Measurements from ENCODE around the gene TEAD4.

The TEAD4 gene

DNA sequence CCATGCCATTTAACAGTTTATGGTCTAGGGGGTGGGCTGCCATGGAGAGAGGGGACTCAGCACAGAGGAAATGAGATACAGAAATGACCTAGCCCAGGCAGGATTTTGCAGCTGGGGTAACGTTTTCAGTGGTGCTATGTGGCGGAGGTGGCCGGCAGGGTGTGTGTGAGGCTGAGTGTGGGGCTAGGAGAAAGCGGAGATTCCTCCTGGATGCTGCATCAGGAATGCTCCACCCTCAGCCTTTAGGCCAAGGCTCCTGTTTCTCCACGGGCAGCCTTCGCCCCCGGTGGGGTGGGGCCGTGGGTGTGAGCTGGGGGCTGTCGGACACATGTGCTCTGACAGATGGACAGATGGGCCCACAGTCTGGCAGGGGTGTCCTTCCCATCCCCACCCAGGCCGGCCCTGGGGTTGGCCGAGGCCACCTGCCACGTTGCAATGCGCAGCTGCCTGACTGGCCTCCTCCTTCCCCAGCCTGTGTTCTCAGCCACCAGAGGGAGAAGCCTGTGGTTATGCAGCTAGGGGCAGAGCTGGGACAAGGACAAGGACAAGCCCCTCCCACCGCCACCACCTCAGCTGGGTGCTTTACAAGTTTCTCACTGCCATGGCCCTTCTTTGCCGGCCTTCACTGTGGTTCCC is 44.3 kb downstream of the TEAD4 start:
- no peak for DNase-seq

DNA sequence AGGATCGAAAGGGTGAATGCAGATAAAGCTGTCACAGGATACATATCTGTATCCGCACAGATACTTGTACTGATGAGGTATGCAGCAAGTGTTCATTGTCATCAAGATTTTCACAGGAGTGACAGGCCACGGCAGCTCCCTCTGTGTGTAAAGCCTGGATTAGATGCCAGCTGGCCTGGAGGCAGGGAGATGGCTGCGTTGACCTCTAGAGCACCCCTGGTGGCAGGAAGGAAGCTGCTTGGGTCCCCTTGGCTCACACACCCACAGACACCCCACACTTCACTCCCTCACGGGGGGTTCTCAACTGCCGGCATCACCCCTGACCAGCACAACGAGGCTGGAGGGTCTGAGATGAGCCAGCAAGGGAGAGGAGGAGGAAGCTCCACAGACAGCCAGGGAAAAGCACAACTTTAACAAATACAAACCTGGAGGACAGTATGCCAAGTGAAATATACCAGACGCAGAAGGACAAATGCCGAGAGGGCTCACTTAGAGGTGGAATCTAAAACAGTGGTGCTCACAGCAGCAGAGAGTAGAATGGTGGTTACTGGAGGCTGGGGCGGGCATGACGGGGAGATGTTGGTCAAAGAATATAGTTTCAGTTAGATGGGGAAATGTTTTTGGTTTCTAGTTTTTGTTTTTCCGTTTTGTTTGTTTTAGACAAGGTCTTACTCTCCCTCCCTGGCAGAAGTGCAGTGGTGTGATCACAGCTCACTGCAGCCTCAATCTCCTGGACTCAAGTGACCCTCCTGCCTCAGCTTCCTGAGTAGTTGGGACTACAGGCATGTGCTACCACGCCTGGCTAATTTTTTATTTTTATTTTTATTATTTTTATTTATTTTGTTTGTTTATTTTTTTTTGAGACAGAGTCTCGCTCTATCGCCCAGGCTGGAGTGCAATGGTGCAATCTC is 45.7 kb downstream of the TEAD4 start:
- DNase-seq = no peak

DNA sequence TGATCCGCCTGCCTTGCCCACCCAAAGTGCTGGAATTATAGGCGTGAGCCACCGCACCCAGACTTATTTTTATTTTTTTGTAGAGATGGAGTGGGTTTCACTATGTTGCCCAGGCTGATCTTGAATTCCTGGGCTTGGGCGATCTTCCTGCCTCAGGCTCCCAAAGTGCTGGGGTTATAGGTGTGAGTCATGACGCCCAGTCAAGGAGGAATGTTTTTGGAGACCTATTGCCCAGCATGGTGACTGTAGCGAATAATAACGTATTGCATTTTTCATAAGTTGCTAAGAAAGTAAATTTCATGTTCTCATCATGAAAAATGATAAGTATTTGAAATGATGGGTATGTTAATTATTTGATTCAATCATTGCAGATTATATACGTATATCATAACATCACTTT is 46.5 kb downstream of the TEAD4 start:
- no peak for DNase-seq

DNA sequence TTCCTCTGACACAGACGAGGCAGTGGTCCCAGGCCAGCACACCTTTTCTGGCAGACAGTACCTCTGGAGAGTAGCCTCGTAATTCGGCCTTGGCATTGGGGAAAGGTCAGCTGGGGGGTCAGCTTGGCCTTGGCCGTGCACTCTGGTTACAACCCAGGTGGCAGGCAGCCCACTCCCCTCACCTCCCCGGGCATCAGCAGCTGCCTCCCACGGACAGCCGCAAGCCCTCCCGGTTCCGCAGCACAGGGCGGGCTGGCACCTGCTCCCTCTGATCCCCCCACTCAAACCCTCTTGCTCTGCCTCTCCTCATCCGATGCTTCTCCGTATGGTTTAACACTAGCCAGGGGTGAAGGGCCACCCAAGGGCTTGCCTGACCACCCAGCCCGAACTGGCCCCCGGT is 50.6 kb downstream of the TEAD4 start:
- no peak for DNase-seq

DNA sequence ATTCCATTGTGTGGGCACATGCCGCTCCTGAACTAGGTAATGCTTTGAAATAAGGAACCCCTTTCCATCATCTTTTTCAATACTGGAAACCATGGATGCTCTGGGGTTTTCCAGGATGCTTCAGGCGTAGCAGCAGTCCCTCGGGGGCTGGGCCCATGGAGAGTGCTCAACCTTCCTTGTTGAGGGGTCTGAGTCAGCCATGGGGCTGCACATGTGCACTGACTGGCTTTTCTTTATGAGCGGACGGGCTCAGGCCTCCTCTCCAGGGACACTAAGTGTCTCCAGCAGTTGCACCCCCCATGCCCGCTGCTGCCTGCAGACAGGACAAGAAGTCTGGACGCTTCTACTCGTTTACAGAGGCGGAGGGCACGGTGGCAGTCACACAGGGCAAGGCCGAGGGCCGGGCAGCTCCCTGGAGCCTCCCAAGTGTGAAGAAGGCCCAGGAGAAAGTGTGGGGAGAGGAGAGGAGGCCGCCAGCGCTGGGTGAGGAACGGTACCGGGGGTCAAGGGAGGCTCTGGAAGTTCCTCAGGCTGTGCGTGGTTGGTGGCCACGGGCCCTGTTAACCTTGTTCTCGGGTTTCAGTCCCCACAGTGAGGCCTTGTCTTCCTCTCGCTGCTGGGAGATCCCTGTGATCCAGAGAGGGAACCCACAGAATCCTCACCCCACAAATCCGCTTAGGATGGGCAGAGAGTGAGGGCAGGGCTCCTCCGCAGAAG is 51.2 kb downstream of the TEAD4 start:
- no peak for DNase-seq

DNA sequence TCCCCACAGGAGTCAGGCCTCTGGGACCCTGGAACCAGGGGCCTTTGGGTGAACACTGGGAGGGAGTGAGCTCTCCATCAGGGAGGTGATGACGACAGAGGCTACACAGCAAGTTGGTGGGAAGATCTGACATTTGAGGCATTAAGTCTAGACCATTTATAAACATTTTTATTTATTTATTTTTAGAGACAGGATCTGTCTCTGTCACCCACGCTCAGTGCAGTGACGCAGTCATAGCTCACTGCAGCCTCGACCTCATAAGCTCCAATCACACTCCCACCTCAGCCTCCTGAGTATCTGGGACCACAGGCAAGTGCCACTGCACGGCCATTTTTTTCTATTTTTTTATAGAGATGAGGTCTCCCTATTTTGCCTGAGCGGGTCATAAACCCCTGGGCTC is 53.6 kb downstream of the TEAD4 start:
- DNase-seq = no peak

DNA sequence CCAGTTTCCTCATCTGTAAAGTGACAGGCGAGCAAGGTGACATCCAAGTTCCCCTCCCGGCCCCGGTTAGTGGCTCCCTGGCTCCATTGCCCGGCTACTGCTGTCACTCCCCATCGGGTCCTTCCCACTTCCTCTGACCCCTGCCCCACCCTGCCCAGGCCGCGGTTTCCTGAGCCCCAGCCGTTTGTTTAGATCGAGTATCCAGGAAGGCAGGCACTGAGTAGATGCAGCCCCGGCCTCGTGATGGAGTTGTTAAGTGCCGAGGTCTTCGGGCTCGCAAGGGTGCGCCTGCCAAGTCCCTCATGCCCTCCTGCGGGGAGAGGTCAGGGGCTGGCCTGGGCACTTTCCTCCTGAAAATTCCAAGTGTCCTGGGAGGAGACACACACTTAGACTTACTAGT is 55.4 kb downstream of the TEAD4 start:
- DNase-seq = no peak

DNA sequence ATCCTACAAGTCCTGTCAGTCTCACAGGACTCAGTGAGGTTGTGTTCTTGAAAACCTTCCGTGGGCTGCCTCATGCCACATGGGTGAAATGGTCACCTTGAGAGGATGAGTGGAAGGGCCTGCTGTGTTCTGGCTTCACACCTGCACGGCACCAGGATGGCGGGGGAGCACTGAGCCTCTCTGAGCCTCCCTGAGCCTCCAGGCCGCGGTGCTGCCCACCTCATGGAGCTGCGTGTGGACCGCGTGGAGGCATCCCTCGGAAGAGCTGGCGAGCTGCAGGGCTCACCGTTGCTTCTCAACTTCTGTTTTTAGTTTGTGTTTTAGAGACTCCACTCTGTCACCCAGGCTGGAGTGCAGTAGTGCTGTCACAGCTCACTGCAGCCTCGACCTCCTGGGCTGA is 56.2 kb downstream of the TEAD4 start:
- no peak for DNase-seq

DNA sequence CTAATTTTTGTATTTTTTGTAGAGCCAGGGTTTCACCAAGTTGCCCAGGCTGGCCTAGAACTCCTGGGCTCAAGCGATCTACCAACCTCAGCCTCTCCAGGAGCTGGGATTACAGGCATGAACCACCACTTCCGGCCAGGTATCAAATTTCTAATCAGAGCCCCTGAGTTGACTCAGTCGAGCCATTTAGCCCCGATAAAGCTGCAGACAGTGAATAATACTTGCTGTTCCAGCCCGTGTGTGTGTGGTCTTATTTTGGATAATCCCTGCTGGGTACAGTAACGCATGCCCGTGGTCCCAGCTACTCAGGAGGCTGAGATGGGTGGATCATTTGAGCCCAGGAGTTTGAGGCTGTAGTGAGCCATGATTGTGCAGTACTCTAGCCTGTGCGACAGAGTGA is 57.0 kb downstream of the TEAD4 start:
- no peak for DNase-seq

DNA sequence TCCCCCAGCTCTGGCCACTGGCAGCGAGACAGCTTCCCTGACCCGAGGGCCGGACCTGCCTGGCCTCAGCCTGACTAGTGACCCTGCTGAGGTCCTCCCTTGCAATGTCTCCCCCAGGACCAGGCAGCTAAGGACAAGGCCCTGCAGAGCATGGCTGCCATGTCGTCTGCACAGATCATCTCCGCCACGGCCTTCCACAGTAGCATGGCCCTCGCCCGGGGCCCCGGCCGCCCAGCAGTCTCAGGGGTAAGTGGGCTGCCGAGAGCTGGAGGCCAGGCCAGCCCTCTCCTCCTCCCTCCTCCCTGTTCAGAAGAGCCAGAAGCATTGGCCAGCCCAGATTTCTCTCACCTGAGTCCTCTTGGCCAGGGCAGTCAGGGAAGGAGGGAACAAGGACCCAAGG is 58.1 kb downstream of the TEAD4 start:
- no peak for DNase-seq

DNA sequence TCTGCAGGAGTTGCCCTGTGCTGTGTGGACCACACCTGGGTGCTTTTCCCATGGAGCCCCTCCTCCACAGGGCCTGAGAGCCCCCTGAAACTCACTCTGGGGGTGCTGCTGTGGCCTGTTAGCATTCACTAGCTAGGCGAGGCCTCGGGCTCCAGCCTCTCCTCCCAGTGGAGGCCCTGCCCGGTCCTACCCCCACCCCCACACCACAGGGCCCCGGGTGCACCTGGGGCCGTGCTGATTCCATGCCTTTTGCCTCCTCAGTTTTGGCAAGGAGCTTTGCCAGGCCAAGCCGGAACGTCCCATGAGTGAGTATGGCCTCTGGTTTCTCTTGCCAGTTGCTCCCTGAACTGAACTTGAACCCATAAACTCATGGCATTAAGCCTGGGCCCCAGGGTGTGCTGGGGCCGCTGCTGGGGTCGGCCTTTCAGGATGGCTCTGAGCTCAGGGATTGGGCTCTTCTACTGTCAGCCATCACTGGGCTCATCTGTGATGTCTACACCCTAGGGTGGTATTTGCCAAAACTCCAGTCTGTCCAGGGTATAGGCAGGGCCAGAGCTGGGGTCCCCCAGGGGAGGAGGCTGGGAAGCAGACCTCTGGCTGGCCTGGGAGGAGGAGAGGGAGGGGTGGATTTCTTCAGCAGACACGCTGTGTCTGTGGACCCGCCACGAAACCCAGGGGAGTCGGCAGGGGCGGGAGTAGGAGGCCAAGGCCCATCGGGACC is 59.2 kb downstream of the TEAD4 start:
- DNase-seq = no peak

DNA sequence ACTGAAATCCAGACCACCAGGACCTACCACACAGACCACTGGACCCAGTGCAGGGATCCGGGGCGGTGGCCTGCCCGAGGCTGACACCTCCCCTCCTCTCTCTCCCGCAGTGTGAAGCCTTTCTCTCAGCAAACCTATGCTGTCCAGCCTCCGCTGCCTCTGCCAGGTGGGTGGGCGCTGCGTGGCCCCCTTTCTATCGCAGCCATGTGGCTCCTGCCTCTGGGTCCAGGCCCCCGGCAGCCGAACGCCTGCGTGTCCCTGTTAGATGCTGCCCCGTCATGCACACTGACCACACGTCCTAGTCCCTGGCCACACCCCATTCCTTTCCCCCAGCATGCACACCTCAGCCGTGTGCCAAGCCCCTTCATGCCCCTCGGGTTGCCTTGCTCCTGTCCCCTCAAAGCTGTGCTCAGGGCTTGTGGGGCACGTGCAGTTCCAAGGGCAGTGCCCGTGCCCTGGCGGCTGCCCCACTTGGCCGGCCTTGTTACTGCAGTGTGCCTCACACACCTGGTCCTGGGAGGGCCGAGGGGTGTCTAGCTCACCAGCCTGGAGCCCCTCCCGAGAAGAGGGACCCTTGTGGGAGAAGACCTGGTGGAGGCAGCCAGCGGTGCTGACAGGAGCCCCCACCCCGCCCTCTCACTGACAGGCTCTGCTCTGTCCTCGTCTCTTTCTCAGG is 59.9 kb downstream of the TEAD4 start:
- DNase-seq = no peak

DNA sequence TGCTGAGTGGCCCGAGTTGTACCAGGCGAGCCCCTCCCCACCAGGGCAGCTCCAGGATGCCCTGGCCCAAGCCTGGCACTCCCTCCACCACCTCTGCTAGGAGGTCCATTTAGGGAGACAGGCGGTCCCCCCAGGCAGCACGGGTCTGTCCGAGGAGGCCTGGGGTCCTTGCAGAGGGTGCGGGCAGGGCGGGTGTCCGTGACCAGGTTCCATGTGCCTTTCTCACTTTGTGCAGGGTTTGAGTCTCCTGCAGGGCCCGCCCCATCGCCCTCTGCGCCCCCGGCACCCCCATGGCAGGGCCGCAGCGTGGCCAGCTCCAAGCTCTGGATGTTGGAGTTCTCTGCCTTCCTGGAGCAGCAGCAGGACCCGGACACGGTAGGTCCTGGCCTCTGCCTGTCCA is 61.2 kb downstream of the TEAD4 start:
- DNase-seq = no peak

DNA sequence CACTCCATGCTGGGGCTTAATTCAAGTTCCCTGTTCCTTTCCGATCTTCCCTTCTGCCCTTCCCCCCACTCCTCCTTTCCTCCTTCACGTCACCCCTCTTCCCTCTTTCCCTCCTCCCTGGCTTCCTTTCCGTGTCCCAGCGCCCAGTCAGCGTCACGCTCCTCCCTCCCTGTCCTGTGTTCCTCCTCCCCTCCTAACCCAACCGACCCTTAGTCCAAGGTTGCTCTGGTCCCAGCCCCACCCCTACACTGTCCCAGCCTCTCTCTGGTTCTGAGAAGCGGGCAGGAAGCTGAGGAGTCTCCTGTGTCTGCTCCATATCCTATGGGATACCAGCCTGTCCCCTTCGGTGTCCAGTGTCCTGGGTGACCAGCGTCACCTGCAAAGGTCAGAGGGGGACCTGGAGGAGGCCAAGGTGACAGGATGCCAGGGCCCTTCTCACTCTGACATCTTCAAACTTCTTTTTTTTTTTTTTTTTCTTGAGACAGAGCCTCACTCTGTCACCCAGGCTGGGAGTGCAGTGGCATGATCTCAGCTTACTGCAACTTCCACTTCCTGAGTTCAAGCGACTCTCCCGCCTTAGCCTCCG is 61.7 kb downstream of the TEAD4 start:
- DNase-seq = no peak

DNA sequence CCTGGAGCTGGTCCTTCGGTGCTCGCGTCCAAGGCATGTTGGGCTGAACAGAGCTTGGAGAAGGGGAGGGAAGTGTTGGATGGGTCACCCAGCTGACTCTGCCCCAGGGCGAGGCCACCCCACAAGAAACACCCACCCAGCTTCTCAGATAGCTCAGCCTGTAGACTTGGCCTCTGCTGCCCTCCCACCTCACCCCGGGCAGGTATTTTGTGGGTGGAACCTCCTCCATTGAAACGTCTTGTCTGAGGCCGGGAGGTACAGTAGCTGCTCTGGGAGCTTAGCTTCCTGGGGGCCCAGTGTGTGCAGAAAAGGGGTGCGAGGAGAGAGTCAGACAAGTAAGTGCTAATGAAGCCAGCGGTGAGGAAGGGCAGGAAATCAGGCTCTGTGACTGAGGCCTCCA is 63.2 kb downstream of the TEAD4 start:
- no peak for DNase-seq

DNA sequence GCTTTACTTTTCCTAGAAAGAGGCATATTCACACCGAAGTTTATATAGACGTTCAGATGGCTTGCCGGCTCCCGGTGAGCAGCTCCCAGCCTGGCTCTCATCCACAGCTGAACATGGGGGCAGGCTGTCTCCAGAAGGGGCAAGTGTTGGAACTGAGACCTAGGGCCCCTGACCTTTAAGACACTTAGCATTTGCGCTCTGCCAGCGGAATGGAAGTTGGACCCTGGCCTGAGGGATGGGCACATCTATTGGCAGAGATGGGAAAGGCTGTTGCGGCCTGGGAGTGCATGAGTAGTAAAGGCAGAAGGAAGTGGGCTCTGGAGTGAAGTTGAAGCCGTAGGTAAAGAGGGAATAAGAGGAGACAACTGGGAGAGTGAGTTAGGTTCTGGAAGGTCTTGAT is 63.8 kb downstream of the TEAD4 start:
- DNase-seq = no peak

DNA sequence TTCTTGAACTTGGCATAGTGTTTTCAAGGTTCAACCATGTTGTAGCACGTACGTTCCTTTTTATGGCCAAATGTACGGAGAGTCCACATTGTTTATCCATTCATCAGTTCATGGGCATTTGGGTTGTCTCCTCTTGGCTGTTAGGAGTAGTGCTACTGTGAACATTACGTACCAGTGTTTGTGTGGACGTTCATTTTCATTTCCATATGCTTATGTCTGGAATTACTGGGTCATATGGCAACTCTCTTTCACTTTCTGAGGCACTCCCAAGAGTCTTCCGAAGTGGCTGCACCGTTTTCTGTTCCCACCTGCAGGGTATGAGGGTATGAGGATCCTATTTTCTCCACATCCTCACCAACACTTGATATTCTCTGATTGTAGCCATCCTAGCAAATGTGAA is 68.9 kb downstream of the TEAD4 start:
- DNase-seq = no peak

DNA sequence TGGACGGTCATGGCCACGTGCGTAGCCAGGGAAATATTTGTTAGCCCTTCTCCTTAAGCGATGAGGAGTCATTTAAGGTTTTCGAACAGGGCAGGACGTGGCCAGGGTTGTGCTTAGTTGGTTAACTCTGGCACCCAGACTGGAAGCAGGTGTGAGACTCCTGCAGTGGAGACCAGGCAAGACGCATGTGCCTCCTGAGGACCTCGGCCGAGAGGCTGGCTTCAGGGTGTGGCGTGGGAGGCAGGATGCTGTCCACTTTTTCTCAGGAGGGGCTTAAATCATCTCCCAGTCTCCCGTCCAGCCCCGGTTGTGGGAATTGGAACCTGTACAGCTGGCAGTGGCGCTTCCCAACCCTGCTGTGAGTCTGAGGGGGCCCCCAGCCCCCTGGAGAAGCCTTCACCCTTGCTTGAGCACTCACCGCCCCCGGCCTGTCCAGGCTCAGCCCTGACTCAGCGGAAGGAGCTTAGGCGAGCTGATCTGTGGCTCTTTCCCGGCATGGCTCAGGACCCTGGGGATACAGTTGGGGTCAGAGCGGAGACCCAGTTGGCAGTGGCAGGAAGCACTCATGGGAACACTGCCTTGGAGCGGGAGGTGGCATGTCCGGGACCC is 71.7 kb downstream of the TEAD4 start:
- no peak for DNase-seq

DNA sequence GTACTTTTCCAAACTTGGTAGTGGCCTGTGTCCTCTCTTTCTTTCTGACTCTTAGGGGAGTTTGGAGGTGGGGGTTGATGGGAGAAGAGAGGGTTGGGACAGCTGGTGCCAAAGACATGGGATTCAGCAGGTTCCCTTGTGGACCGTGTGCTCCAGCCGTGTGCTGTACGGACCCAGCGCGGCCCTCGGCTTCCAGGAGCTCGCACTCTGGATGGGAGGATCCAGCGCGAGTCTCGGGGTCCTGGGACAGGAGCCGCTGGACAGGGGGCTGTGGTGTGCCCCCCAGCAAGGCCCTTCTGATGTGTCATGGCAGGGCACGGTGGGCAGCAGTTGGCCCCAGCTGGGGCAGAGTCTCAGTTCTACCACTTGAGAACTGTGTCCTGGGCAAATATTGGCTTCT is 73.0 kb downstream of the TEAD4 start:
- DNase-seq = no peak

DNA sequence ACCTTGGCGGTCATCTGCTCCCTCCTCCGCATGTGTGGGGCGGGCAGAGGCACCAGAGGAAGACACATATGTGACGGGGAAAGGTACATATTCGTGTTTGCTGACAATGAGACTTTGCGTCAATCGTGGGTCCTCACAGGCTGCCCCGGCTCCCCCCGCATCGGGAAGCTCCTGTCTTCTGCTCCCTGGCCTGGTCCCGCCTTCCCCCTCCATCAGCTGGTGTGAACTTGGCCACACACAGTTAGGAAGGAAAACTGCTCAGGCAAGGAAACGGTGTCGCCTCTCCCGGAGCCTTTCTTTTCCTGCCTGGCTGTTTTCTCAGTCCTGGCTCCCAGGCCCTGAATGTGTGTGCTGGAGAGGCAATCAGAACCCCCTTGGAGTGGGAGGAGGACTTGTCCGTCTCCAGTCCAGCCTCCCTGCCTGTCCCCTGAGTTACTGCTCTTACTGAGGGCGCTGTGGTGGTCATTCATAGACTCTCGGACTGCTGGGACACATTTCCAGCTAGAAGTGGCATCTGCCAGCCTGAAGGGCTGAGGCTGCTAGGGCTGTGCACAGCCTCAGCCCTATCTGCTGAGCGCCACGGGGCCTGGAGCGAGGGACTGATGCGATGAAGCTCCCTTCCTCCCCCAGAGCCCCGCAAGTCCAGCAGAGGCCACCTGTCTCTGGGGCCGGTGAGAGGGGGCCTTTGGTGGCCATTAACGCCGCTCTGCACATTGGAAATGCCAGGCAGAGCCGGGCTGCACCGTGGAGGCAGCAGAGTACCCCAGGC is 73.8 kb downstream of the TEAD4 start:
- no peak for DNase-seq

DNA sequence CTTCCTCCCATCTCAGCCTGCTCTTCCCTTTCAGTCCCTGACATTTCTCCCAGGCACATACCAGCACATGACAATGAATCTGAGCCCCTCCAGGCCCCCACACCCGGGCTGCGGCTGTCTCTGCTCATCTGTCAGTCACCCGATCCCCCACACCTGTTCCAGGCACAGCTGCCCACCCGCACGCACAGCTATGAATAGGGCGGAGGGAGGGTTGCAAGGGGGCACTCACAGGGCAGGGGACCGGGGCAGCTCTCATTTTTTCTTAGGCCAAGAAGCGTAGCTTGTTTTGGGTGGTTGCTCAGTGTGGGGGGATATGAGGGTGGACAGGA is 74.3 kb downstream of the TEAD4 start:
- no peak for DNase-seq

Data from activated T-cell treated with anti-CD3 and anti-CD28 coated beads, Interleukin-2, amount 50 U/mL, for 48 hours (primary cell).